Eye (tissue), 1 donor: Measurements from ENCODE around the gene TOPAZ1.
A peak's percentile ranks its signal among the peaks of the same experiment; 100 is the strongest.

Source experiments
- DNase-seq: peaks from one replicate; pipeline ENCODE4 v3.0.0-alpha.2; 2015

The TOPAZ1 gene

DNA sequence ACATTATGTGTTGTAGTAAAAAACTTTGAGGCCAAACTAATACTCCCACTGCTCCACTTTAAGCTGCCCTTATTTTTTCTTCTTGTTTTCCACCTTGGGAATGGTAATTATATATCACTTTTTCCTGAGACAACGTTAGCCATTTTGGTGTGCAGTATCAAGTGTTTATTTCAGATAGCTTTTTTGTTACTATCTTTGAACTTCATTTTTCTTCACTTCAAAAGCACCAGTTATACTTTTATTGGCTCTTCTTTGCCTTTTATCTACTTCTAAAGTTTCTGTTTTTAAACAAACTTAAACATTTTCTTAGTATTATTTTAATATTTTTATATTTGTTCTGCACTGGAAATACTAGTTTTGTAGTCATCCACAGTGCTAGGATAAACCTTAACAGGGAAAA lies 6.5 kb downstream of the TOPAZ1 start:
- peak; percentile 2 for DNase-seq

DNA sequence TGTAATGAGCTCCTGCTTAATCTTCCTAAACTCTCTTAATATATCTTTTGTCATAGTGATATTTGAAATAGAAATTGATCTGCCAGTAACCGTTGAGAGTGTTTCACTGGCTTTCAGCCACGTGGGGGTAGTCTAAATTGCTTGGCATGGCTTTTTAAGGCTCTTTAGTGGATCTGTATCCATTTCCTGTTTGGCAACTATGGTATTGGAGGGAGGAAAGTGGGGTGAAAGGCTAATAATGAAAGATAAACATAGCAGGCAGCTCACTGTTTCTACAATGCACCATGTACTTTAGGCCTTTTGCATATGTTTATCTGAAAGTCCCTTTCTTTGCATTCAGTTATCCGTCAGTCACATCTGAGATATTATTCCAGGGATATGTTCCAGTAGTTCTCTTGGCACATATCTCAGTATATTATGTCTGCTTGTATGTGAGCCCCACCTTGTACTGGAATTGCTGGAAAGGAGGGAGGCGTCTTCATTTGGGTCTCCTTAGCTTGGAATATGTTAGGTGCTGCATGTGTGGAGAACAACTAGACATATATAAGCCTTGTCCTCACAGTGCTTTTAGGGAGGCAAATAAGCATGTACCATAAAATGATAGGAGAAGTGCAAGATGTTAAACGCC lies 10.8 kb downstream of the TOPAZ1 start:
- peak; percentile 4 for DNase-seq

GRCh38 chr3:44259404-44259803 lies 17.7 kb downstream of the TOPAZ1 start:
- no peak for DNase-seq

GRCh38 chr3:44264146-44264545 lies 22.5 kb downstream of the TOPAZ1 start:
- DNase-seq, result no peak

DNA sequence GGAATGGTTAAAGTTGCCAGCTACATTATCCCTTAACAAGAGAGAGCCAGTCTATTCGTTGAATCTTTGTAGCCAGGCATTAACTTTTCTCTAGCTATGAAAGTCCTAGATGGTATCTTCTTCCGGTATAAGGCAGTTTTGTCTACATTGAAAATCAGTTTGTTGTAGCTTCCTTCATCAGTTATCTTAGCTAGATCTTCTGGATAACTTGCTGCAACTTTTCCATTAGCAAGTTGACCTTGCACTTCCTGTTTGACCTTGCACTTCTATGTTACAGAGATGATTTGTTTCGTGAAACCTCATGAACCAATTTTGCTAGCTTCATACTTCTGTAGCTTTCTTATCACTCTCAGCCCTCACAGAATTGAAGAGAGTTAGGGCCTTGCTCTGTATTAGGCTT lies 24.1 kb downstream of the TOPAZ1 start:
- no peak for DNase-seq

GRCh38 chr3:44272191-44272590 lies 30.5 kb downstream of the TOPAZ1 start:
- no peak for DNase-seq

DNA sequence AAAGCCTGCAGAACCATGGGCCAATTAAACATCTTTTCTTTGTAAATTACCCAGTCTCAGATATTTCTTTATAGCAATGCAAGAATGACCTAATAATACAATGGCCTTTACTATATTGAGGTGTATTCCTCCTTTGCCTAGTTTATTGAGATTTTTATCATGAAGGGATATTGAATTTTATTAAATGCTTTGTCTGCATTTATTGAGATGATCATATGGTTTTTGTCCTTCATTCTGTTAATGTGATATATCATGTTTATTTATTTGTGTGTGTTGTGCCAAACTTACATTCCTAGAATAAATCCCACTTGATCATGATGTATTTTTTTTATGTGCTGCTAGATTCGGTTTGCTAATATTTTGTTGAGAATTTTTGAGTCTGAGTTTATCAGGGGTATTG lies 36.2 kb downstream of the TOPAZ1 start:
- DNase-seq, result no peak

DNA sequence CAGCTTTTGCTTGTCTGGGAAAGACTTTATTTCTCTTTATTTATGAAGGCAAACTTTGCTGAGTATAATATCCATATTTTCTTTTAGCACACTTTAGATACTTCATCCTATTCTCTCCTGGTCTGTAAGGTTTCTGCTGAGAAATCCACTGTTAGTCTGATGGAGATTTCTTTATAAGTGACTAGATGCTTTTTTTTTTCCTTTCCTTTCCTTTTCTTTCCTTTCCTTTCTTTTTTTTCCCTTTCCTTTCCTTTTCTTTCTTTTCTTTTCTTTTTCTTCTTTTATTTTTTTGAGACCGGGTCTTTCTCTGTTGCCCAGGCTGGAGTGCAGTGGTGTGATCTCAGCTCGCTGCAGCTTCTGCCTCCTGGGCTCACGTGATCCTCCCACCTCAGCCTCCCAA lies 38.4 kb downstream of the TOPAZ1 start:
- DNase-seq, result no peak

DNA sequence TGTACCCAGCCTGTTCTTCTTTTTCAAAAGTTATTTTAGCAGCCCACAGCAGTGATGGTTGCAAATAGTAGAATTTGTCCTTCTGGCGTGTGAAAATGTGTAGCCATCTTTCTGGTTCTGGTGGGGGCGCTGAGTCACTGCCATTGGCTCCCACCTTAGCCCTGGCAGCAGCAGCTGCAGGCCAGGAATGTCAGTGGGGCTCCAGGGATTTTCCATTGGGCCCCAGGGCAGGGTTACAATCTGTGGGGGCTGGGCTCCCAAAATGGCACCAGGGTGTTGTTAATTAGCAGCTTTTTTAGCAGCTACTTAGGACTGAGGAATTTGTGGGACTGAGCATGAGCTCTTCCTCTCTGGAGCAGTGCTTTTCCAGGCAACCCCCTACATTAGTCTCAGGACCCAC lies 38.9 kb downstream of the TOPAZ1 start:
- no peak for DNase-seq

DNA sequence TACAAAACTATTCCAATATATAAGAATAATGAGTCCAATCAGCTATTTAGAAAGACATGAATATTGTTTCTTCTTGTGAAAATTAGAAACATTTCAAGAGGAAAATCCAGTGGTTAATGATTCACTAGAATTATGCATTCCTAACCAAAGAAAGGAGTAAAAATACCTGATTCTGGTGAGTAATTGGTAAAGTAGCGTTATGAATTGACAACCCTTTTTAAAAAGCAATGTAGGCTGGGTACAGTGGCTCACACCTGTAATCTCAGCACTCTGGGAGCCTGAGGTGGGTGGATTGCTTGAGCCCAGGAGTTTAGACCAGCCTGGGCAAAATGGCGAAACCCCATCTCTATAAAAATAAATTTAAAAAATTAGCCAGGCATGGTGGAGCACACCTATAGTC lies 43.3 kb downstream of the TOPAZ1 start:
- DNase-seq, result no peak

GRCh38 chr3:44289882-44290462 lies 48.3 kb downstream of the TOPAZ1 start:
- no peak for DNase-seq

GRCh38 chr3:44292276-44292675 lies 50.6 kb downstream of the TOPAZ1 start:
- no peak for DNase-seq

DNA sequence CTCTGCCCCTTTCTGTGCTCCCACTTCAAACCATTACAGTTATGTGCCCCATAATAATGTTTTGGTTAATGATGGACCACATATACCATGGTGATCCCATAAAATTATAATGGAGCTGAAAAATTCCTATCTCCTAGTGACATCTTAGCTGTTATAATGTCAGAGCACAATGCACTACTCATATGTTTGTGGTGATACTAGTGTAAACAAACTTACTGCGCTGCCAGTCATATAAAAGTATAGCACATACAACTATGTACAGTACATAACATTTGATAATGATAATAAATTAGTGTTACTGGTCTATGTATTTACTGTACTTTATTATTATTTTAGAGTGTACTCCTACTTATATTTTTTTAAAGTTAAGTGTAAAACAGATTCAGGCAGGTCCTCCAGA lies 51.3 kb downstream of the TOPAZ1 start:
- DNase-seq, result no peak

DNA sequence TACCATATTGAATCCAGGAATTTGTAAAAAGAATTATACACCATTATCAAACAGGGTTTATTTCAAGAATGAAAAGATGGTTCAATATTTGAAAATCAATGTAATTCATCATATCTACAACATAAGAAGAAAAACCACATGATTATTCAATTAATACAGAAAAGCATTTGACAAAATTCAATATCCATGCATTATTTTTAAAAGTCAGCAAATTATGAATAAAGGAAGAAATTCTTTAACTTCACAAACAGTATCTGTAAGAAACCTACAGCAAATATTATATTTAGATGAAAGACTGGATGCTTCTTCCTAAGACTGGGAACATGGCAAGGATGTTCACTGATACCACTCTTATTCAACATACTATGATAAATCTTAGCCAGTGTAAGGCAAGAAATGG lies 55.6 kb downstream of the TOPAZ1 start:
- DNase-seq, result no peak

DNA sequence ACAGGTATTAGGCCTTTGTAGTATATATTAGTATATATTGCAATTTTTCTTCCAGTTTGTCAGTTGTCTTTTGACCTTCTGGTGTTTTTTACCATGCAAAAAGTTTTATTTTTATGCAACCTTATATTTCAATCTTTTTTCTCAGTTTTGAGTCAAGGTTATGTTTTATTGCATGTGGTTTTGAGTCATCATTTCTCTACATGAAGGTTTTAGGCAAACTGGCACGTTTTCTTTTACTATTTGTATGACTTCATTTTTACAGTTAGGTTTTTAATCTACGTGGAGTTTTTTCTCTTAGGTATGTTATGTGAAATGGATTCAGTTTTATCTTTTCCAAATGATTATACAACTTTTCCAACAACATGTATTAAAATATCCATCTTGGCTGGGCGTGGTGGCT lies 60.1 kb downstream of the TOPAZ1 start:
- no peak for DNase-seq

GRCh38 chr3:44309500-44309899 lies 67.8 kb downstream of the TOPAZ1 start:
- no peak for DNase-seq

DNA sequence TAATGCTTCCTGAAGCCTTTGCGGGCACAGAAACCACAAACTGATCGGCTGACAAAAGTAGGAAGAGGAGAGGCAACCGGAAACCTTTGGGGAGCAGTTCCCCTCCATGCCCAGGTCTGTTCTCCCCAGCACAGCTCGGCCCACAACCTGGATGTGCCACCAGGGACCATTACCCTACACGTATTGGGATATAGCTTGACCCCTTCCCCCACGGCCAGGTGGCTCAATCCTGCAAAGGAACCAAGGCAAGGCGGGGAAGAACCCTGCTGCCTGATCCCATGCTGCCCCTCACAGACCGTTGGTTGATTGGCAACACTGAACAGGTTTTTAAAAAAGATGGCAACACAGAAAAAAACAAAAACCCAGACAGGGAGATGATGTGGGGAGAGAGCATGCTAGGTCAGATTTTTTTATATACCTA lies 77.2 kb downstream of the TOPAZ1 start:
- DNase-seq, result no peak

DNA sequence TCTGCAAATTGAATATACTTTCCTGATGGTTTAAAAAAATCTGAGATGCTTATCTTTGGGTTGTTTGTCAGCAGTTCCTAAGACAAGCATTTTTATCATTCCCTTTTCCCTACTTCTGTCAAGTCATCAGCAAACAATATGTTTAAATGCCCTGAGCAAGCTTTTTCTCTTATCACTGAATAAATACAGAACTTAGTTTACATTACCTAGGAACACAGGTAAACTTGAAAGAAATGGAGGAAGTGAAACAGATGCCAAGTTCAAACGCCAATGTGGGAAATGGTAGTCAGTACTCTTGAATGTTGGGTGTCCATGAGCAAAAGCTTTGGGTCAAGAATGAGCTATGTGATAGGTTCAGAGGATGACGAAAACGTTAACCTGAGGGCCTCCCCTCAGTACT lies 79.6 kb downstream of the TOPAZ1 start:
- no peak for DNase-seq

DNA sequence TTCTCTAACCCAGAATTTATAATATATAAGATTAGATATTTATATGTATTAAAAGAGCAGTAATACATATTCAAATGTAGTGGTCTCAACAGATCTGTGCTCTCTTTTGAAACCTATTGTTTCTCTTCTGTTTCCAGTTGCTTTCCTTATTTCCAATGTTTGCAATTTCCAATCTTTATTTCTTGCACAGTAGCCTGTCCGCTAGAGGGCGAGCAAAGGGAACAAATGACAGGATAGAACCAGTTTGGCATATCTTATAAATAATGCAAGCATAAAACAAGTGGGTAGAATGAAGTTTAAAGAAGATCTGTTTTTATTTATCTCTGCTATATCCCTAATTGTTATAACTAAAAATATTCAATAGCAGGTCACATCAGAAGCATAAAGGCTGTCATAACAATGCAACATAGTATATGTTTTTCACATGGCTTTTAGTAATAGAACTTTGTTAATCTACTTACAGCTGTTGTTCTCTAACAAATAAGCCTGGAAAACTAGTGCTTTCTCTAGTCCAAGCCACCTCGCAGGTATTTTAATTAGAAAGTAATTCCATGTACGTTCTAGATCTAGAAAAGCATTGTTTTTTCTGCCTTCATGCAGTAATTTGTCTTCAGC lies 81.8 kb downstream of the TOPAZ1 start:
- peak; percentile 88 for DNase-seq

DNA sequence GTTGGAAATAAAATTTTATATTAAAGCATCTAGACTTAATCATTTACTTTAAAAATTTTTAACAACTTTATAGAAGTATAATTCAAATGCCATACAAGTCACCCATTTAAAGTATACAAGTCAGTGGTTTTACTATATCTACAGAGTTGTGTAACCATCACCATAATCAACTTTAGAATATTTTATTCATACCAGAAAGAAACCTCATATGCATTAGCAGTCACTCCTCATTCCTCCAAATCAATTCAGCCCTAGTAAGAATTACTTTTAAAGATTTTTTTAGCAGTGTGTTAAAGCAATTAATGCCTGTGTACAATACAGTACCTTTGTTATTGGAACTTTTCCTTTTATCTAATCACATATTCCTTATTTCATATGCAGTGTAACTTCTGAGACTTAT lies 82.9 kb downstream of the TOPAZ1 start:
- DNase-seq, result no peak

DNA sequence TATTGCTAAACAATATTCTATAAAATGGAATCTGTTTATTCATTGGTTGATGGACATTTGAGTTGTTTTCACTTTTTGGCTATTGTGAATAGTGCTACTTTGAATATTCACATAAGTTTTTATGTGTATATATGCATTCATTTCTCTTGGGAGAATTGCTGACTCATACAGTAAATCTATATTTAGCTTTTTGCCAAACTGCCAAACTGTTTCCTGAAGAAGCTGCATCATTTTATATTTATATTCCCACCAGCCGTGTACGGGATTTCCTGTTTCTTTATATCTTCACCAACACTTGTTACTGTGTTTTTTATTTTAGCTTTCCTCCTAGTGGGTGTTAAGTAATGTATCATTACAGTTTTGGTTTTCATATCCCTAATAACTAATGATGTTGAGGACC lies 84.3 kb downstream of the TOPAZ1 start:
- no peak for DNase-seq

DNA sequence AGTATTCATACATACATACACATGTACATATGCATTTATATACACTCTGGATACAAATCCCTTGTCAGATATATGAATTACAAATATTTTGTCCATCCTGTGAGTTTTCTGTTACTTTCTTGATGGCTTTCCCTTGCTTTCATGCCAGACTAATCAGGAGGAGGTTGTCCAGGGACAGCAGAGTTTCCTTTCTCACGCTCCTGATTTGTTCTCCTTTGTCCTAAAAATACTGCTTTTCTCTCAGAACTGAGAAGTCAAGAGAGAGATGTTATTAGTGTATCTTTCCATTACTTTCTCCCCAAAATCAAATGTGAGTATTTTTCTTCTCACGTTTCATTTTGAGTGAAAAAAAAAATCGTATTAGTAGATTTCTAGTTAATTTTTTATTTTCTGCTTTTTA lies 84.8 kb downstream of the TOPAZ1 start:
- no peak for DNase-seq

- DNase-seq, result no peak
These were observed 88.3 kb downstream of the TOPAZ1 start for GRCh38 chr3:44329946-44330345.

DNA sequence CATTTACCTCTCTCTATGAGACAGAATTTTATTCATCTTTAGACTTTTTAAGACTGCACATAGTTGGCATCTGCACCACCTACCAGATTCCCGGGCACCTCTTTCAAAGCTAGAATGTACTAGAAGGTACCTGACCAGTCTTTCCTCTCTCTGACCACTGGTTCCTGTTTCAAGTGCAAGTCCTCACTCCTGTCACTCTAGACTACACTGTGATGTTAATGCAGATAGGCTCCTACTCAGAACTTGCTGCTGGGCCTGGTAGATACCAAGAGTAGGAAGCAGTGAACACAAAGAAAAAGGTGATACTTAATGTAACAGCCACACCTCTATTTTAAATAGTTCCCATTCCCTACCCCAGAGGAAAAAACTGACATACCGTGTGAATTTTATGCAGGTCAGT lies 88.8 kb downstream of the TOPAZ1 start:
- DNase-seq, result no peak

DNA sequence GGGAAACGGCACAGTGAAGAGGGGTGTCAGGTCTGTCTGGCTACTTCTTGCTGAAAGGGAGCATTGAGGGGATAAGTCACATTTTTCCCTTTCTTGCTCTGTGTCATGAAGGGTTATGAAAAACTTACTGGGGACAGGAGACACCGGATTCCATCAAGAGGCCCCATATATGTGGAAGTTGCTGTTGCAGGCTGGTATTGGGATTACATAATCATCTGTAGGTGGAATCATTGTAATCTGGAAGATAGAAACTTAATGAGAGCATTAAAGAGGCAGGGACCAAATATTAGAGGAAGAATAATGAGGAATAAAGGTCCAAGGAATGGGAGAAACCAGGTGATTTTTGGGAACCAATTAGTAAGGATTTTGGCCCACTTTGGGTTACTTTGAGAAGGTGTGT lies 92.6 kb downstream of the TOPAZ1 start:
- no peak for DNase-seq
